ENCODE measurements around the gene MYO5B. TPM values are rescaled to one million over a fixed set of nuclear protein-coding genes. Genes with fewer than 3 reads are reported as not detected.

MYO5B gene
- total and polyA plus RNA-seq, 9 of the 15 experiments (the other 6 are each of a cell fraction or from before 2014, with no cell fraction given): 0.07 to 0.42 (median 0.28) TPM

DNA sequence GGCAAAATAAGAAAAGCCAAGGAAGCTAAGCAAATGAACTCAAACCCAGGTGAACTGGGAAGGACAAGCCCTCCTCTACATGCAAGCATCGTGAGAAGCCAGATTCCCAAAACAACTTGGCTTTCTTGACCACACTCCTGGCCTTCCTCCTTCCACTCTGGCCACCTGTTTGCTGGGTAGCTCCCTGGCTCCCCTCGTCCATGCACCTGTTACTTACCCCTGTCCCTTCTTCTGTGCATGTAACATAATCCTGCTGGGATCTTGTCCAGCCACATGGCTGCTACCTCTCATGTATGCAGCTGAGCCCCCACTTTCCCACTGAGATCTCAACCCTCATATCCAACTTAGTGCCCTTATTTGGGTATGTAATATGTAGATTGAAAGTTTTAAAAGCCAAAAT, 121.6 kb downstream of the MYO5B start:
- H3K27me3 ChIP-seq (ENCODE audit: control insufficient read depth in 2 of 2, insufficient read depth in 2 of 2, low read length in 2 of 2): peaks cover 0 to 14% of the 10 kb centered on the region in 2 experiments; a peak in 3 of 5 replicates
- H3K4me2 ChIP-seq (ENCODE audit: insufficient read depth, low read length): no peak overlapping the region
- ATAC-seq: no peak
- intact Hi-C loops (cut with micrococcal nuclease): no loop called here
- DNase-seq (ENCODE audit: extremely low read depth in 1 of 4, low spot score in 3 of 4): no peak
- 0% methylated on average over 2 of the region's 2 CpGs for WGBS (ENCODE audit: insufficient coverage, low coverage, missing lambda C conversion rate)
- no peak overlapping the region for H3K4me3 ChIP-seq
- TF ChIP-seq KLF13 (tag; IDR thresholded peaks at IDR 0.05; ENCODE audit: borderline replicate concordance, low read depth) (no peak), GTF2B (IDR thresholded peaks at IDR 0.05; ENCODE audit: extremely low read depth, insufficient read length) (no peak), TAL1 (IDR thresholded peaks at IDR 0.05) (no peak), ZNF24 (IDR thresholded peaks at IDR 0.05) (no peak), SREBF2 (CRISPR knock-in tag; IDR thresholded peaks at IDR 0.05) (no peak), POU5F1 (IDR thresholded peaks at IDR 0.05; ENCODE audit: borderline replicate concordance, low read depth, low read length, partially characterized antibody) (no peak), CBFA2T2 (conservative IDR thresholded peaks at IDR 0.05) (no peak), BRD9 (IDR thresholded peaks at IDR 0.05; ENCODE audit: low read depth, partially characterized antibody) (no peak), MEIS2 (IDR thresholded peaks at IDR 0.05; ENCODE audit: partially characterized antibody) (no peak), SMARCA5 (IDR thresholded peaks at IDR 0.05) (no peak), RNF2 (IDR thresholded peaks at IDR 0.05) (no peak), EP400 (IDR thresholded peaks at IDR 0.05) (no peak), SAFB (IDR thresholded peaks at IDR 0.05; ENCODE audit: borderline replicate concordance, low read depth, low read length) (no peak), ZNF785 (CRISPR knock-in tag; IDR thresholded peaks at IDR 0.05) (no peak)
- TF ChIP-seq, protein P1, sequence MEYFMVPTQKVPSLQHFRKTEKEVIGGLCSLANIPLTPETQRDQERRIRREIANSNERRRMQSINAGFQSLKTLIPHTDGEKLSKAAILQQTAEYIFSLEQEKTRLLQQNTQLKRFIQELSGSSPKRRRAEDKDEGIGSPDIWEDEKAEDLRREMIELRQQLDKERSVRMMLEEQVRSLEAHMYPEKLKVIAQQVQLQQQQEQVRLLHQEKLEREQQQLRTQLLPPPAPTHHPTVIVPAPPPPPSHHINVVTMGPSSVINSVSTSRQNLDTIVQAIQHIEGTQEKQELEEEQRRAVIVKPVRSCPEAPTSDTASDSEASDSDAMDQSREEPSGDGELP (CRISPR knock-in tag; IDR thresholded peaks at IDR 0.05; ENCODE audit: borderline replicate concordance): no peak
- TF ChIP-seq, protein P2, sequence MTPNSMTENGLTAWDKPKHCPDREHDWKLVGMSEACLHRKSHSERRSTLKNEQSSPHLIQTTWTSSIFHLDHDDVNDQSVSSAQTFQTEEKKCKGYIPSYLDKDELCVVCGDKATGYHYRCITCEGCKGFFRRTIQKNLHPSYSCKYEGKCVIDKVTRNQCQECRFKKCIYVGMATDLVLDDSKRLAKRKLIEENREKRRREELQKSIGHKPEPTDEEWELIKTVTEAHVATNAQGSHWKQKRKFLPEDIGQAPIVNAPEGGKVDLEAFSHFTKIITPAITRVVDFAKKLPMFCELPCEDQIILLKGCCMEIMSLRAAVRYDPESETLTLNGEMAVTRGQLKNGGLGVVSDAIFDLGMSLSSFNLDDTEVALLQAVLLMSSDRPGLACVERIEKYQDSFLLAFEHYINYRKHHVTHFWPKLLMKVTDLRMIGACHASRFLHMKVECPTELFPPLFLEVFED (CRISPR knock-in tag; conservative IDR thresholded peaks at IDR 0.05): no peak
- CTCF ChIA-PET (ENCODE audit: low intra/inter-chr PET ratio): no interaction called here
- no peaks in the 10 kb centered on the region for H4K20me1 ChIP-seq (replicated peaks; ENCODE audit: control insufficient read depth, insufficient read depth, low read length)
- no peak overlapping the region for H3K27ac ChIP-seq (ENCODE audit: extremely low read depth, low read depth, low read length)
- in situ Hi-C loops (cut with MboI): no loop called here
- no peak overlapping the region for H3K9ac ChIP-seq (ENCODE audit: insufficient read depth in 1 of 2, low read depth in 2 of 2, low read length in 2 of 2)
- H2AFZ ChIP-seq (ENCODE audit: low read depth, low read length): no peak overlapping the region
- no peaks in the 10 kb centered on the region for H3K4me1 ChIP-seq (replicated peaks in 1 of 2; ENCODE audit: control insufficient read depth in 2 of 2, insufficient read depth in 2 of 2, low read length in 2 of 2)
- H3K79me2 ChIP-seq (ENCODE audit: control insufficient read depth, insufficient read depth, low read length): no peaks in the 10 kb centered on the region
- no peaks in the 10 kb centered on the region for H3K9me3 ChIP-seq (replicated peaks; ENCODE audit: control insufficient read depth, insufficient read depth, low read depth, low read length)
- H3K36me3 ChIP-seq (ENCODE audit: control insufficient read depth, insufficient read depth, low read length): no peaks in the 10 kb centered on the region
- no peaks in the 10 kb centered on the region for H3K9me1 ChIP-seq (ENCODE audit: control insufficient read depth, insufficient read depth, low read length)
- no peak for FAIRE-seq
- POLR2A ChIA-PET: no interaction called here
- BruUV-seq (replicated peaks): no TSS peak
